MV-4-11 (cell line): ENCODE results near the gene FAM131A.
"Not testable (repeated sequence)": the region's sequence is repeated elsewhere in the genome, so short reads cannot be mapped to it uniquely, and the experiment has no call there.

Experiments used
- DNase-seq: peaks from one replicate; lab custom pipeline; 2025; lab: John Stamatoyannopoulos, UW

FAM131A gene

GRCh38 chr3:184317201-184317600, 20.2 kb upstream of the FAM131A start:
- DNase-seq, result no peak

- peak; percentile 82 for DNase-seq
Measured at GRCh38 chr3:184320104-184320445, 17.3 kb upstream of the FAM131A start.

- DNase-seq, result no peak
Measured at GRCh38 chr3:184321666-184322065, 15.7 kb upstream of the FAM131A start.

- DNase-seq, result peak; percentile 99
Measured at GRCh38 chr3:184322731-184323487, 14.5 kb upstream of the FAM131A start.

- DNase-seq, result no peak
Measured at GRCh38 chr3:184323696-184324095, 13.7 kb upstream of the FAM131A start.

GRCh38 chr3:184325269-184325668, 12.1 kb upstream of the FAM131A start:
- DNase-seq, result no peak

- DNase-seq, result no peak
Measured at GRCh38 chr3:184325715-184326369, 11.6 kb upstream of the FAM131A start.

- DNase-seq, result no peak
Measured at GRCh38 chr3:184327171-184327570, 10.2 kb upstream of the FAM131A start.

GRCh38 chr3:184328516-184328915, 8.9 kb upstream of the FAM131A start:
- no peak for DNase-seq

- DNase-seq, result no peak
Measured at GRCh38 chr3:184332370-184333090, 4.9 kb upstream of the FAM131A start.

- no peak for DNase-seq
Measured at GRCh38 chr3:184333190-184333589, 4.2 kb upstream of the FAM131A start.

- no peak for DNase-seq
Measured at GRCh38 chr3:184333700-184334099, 3.7 kb upstream of the FAM131A start.

- DNase-seq, result no peak
Measured at GRCh38 chr3:184334470-184335158, 2.8 kb upstream of the FAM131A start.

- no peak for DNase-seq
Measured at GRCh38 chr3:184335291-184335660, 2.1 kb upstream of the FAM131A start.

GRCh38 chr3:184335661-184336546, 1.5 kb upstream of the FAM131A start:
- peak; percentile 51 for DNase-seq

- DNase-seq, result no peak
Measured at GRCh38 chr3:184336547-184337398, 627 bp upstream of the FAM131A start.

- DNase-seq, result no peak
Measured at GRCh38 chr3:184337981-184338380, 581 bp downstream of the FAM131A start.

GRCh38 chr3:184338511-184338945, 1.1 kb downstream of the FAM131A start:
- DNase-seq, result no peak

- no peak for DNase-seq
Measured at GRCh38 chr3:184339001-184339400, 1.6 kb downstream of the FAM131A start.

GRCh38 chr3:184339451-184340135, 2.2 kb downstream of the FAM131A start:
- DNase-seq, result not testable (repeated sequence)
